NB4 (cell line): ENCODE data around the gene LDAH.

Experiments
- CTCF ChIP-seq: IDR thresholded peaks from one replicate; pipeline ENCODE4 v1.5.1; 2012; ENCODE audit warnings: low read depth, low read length
- MAX ChIP-seq: IDR thresholded peaks from 2 replicates; pipeline ENCODE4 v1.6.1; 2011; ENCODE audit warnings: low read depth, low read length
- POLR2A ChIP-seq: IDR thresholded peaks from 2 replicates; pipeline ENCODE4 v1.6.1; 2011; ENCODE audit warnings: mild to moderate bottlenecking; ENCODE audit not compliant: insufficient read length; ENCODE audit errors: extremely low read depth

GRCh38 chr2:20832606-20833005 is 9.7 kb upstream of the LDAH start:
- TF ChIP-seq CTCF, result no peak
- no peak for TF ChIP-seq MAX
- TF ChIP-seq POLR2A, result no peak
